ENCODE measurements around the gene TYK2.
"Not testable (repeated sequence)": the region's sequence is repeated elsewhere in the genome, so short reads cannot be mapped to it uniquely, and the experiment has no call there.

The TYK2 gene

DNA sequence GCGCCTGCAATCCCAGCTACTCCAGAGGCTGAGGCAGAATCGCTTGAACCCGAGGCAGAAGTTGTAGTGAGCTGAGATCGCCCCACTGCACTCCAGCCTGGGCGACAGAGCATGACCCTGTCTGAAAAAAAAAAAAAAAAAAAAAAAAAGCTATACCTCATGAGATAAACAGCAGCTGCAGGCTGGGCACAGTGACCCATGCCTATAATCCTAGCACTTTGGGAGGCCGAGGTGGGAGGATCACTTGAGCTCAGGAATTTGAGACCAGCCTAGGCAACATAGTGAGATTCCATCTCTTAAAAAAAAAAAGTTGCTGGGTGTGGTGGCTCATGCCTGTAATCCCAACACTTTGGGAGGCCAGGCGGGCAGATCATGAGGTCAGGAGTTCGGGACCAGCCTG is 19.0 kb upstream of the TYK2 start:
- Mint-ChIP-seq H3K36me3 (ENCODE audit: low read depth) (peaks cover 51% of the 10 kb centered on the region), H3K4me1 (peaks cover 38% of the 10 kb centered on the region)
- not testable (repeated sequence) for H3K27me3 Mint-ChIP-seq, H3K9me3 Mint-ChIP-seq, ATAC-seq, DNase-seq, H3K4me3 Mint-ChIP-seq, H3K27ac Mint-ChIP-seq

DNA sequence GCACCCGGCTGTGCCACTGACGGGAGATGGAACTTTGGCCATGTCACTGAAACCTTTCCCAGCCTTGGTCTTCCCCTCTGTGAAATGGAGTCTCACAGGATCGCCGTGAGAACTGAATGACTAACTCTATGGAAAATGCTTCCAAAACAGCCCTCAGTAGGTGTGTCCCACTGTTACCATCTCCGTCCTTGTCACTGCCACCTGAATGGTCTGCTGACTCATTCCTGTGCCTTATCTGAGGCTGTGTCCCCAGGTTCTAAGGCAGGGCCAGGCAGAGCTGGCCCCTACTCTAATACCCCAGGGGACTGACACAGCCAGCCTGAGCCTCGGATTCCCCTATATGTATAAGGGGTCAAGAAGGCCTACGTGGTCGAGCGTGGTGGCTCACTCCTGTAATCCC is 18.4 kb upstream of the TYK2 start:
- Mint-ChIP-seq H3K4me1 (peaks cover 35% of the 10 kb centered on the region), H3K4me3 (no peak overlapping the region), H3K36me3 (ENCODE audit: low read depth) (peaks cover 53% of the 10 kb centered on the region), H3K27me3 (no peaks in the 10 kb centered on the region), H3K9me3 (no peaks in the 10 kb centered on the region), H3K27ac (no peak overlapping the region)
- ATAC-seq (no peak), DNase-seq (no peak)

DNA sequence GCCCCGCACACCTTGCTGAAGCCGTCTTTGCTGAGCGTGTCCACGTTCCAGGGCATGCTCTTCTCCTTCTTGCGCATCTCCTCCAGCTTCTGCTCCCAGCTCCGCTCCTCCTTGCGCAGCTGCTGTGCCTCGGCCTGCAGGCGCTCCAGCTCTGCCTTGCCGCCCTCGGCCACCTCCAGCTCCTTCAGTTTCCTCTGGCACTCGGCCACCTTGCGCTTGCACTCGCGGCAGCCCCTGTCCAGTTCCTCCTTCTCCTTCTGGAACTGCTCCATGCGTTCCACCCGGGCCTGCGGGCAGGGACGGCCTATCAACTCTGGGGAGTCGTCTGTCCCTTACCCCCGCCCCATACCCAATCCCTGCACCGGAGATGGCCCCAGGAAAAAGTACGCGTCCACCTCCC is 15.5 kb upstream of the TYK2 start:
- Mint-ChIP-seq H3K27me3 (no peaks in the 10 kb centered on the region), H3K9me3 (no peaks in the 10 kb centered on the region), H3K4me1 (peaks cover 19% of the 10 kb centered on the region), H3K4me3 (no peak overlapping the region), H3K36me3 (ENCODE audit: low read depth) (peaks cover 42% of the 10 kb centered on the region), H3K27ac (peak overlapping the region; percentile 8)
- no peak for DNase-seq
- ATAC-seq, result no peak

DNA sequence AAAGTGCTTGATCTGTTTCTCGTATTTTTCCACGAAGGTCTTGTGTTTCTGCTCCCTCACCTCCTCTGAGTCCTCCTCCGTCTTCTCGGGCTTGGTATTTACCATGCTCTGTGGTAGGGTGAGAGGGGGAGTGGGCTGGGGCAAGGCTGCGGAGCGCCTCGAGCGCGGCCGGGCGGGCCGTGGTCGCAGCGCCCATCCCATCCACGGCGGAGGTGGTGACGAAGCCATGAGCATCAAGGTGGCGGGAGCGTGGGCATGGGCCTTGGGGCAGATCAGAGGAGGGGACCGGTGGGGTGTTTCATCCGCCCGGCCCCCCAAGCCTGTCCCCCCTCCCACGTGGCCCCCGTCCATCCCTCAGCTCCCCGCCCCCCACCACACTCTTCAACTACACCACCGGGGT is 15.1 kb upstream of the TYK2 start:
- no peaks in the 10 kb centered on the region for H3K9me3 Mint-ChIP-seq
- no peaks in the 10 kb centered on the region for H3K27me3 Mint-ChIP-seq
- no peak overlapping the region for H3K27ac Mint-ChIP-seq
- DNase-seq (no peak), ATAC-seq (no peak)
- H3K4me1 Mint-ChIP-seq, result peaks cover 14% of the 10 kb centered on the region
- peaks cover 45% of the 10 kb centered on the region for H3K36me3 Mint-ChIP-seq (ENCODE audit: low read depth)
- H3K4me3 Mint-ChIP-seq, result no peak overlapping the region

DNA sequence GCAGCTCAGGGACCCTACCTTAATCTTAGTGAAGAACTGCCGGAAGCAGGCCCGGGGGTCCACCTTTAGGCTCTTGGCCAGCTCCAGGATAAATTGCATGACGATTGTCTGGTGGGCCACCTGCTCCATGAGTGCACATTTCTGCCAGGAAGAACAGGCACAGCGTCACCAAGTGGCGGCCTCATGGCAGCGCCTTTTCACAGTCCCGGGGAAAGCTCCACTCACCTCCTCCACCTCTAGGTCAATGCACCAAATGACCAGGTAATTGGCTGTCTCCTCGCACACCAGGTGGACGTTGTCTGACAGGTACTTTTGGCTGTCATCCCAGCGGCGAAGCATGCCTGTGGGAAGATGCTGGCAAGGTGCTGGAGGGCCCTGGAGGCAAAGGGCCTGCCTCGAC is 14.6 kb upstream of the TYK2 start:
- Mint-ChIP-seq H3K4me1 (peaks cover 11% of the 10 kb centered on the region), H3K36me3 (ENCODE audit: low read depth) (peaks cover 44% of the 10 kb centered on the region), H3K27ac (no peak overlapping the region), H3K9me3 (no peaks in the 10 kb centered on the region), H3K4me3 (no peak overlapping the region), H3K27me3 (no peaks in the 10 kb centered on the region)
- no peak for DNase-seq
- ATAC-seq, result no peak

DNA sequence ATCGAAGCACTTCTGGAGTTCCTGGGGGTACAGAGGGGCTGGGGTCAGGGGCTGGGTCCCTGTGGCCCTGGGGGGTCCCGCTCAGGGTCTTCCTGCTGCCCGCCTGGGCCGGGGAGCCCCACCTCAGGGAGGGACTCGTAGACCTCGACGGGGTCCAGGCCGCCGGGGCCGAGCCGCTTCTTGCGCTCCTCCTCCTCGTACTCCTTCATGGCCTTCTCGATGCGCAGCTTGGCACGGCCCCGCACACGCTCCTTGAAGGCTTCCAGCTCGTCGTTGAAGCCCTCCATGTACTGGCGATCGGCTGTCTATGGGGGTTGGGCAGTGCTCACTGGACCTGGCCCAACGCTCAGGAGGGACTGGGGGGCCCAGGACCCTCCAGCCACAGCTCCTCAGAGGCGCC is 12.8 kb upstream of the TYK2 start:
- Mint-ChIP-seq H3K9me3 (no peaks in the 10 kb centered on the region), H3K36me3 (ENCODE audit: low read depth) (peaks cover 44% of the 10 kb centered on the region), H3K27me3 (no peaks in the 10 kb centered on the region), H3K4me3 (no peak overlapping the region), H3K27ac (no peak overlapping the region), H3K4me1 (peaks cover 7% of the 10 kb centered on the region)
- no peak for ATAC-seq
- DNase-seq, result no peak

DNA sequence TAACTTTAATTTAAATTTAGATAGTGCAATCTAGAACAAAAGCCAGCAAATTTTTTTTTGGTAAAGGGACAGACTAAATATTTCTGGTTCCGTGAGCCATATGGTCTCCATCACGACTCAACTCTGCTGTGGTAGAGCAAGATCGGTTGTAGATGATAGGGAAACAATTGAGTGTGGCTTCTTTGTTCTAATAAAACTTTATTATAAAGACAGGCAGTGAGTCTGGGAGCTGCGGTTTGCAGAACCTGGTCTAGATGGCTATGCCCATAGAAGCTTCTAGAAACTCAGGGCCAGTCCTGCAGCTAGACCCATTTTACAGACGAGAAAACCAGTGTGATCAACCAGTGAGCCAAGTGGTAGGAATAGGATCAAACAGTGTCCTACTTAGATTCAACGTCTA is 11.7 kb upstream of the TYK2 start:
- peaks cover 37% of the 10 kb centered on the region for H3K36me3 Mint-ChIP-seq (ENCODE audit: low read depth)
- DNase-seq, result no peak

DNA sequence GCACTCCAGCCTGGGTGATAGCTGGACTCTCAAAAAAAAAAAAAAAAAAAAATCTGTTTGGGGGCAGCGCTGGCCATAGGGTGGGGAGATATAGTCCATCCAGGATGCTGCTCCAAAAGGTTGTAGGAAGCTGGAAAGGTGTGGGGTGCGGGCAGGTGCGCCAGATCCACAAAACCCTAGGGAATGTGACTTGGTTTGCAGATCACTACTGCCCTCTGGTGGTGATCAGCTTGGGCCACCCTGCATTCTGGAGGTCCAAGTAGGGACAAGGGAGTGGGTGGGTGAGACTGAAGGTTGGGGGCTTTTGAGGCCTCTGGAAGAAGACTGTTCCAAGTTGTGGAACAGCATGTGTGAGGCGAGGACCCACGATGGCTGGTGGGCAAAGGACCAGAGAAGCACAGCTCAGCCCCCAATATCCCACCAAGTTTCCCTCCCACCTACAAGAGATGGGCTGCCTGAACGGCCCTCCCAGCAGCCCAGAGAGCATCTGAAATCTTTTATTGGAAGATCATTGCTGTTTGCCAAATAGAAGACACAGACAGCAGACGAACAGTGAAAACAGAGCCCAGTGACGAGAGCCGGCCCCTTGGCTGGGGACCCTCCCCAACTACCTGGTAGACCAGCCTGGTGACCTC is 10.4 kb upstream of the TYK2 start:
- peaks cover 28% of the 10 kb centered on the region for H3K36me3 Mint-ChIP-seq (ENCODE audit: low read depth)
- ATAC-seq (no peak), DNase-seq (peak; percentile 69)
- H3K27ac Mint-ChIP-seq, result peak overlapping the region; percentile 20
- H3K4me1 Mint-ChIP-seq, result peaks cover 16% of the 10 kb centered on the region
- no peaks in the 10 kb centered on the region for H3K9me3 Mint-ChIP-seq
- H3K27me3 Mint-ChIP-seq, result no peaks in the 10 kb centered on the region
- H3K4me3 Mint-ChIP-seq, result no peak overlapping the region

More for the DNA sequence above, 11.7 kb upstream of the TYK2 start:
- peaks cover 4% of the 10 kb centered on the region for H3K4me1 Mint-ChIP-seq
- H3K27ac Mint-ChIP-seq, result no peak overlapping the region
- H3K9me3 Mint-ChIP-seq, result no peaks in the 10 kb centered on the region
- no peak overlapping the region for H3K4me3 Mint-ChIP-seq
- no peak for ATAC-seq
- H3K27me3 Mint-ChIP-seq, result no peaks in the 10 kb centered on the region

DNA sequence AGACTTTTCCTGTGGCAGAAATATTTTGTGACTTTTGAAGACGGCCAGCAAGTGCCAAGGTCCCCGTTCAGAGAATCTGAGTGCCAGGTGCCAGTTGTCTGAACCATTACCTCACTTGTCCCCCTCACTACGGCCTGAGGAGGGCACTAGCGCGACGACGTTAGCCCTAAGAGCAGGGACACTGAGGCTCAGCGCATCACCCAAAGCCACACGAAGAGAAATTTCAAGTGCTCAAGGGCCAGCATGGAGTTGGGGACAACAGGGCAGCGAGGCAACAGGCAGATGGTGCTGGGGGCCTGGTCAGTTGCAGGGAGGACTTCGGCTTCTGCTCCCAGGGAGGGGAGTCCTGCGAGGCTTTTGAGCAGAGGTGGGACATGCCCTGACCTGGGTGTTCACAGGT is 9.5 kb upstream of the TYK2 start:
- no peaks in the 10 kb centered on the region for H3K27me3 Mint-ChIP-seq
- peaks cover 22% of the 10 kb centered on the region for H3K36me3 Mint-ChIP-seq (ENCODE audit: low read depth)
- peaks cover 16% of the 10 kb centered on the region for H3K4me1 Mint-ChIP-seq
- no peak overlapping the region for H3K27ac Mint-ChIP-seq
- H3K9me3 Mint-ChIP-seq, result no peaks in the 10 kb centered on the region
- DNase-seq (peak; percentile 47), ATAC-seq (peak; percentile 14)
- no peak overlapping the region for H3K4me3 Mint-ChIP-seq

DNA sequence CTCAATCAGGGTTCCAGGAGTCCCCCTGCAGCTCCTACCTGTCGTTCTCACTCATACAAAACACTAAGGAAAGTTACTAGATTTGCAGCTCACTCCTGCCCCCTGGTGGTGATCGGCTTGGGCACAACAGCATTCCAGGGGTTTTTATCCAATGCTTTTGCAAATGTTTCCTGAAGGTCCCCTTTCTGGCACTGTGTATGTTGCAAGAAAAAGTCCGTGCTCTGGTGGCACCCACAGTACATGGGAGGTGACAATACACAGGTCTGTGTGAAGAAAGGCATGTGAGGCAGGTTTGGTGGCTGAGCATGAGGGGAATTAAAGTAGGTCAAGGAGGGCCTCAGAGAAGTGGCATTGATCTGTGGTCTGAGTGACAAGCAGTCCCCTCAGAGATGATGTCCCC is 8.6 kb upstream of the TYK2 start:
- peaks cover 20% of the 10 kb centered on the region for H3K36me3 Mint-ChIP-seq (ENCODE audit: low read depth)
- H3K4me1 Mint-ChIP-seq, result peaks cover 16% of the 10 kb centered on the region
- DNase-seq (peak; percentile 91), ATAC-seq (peak; percentile 21)
- H3K9me3 Mint-ChIP-seq, result no peaks in the 10 kb centered on the region
- H3K4me3 Mint-ChIP-seq, result no peak overlapping the region
- no peaks in the 10 kb centered on the region for H3K27me3 Mint-ChIP-seq
- H3K27ac Mint-ChIP-seq, result no peak overlapping the region

DNA sequence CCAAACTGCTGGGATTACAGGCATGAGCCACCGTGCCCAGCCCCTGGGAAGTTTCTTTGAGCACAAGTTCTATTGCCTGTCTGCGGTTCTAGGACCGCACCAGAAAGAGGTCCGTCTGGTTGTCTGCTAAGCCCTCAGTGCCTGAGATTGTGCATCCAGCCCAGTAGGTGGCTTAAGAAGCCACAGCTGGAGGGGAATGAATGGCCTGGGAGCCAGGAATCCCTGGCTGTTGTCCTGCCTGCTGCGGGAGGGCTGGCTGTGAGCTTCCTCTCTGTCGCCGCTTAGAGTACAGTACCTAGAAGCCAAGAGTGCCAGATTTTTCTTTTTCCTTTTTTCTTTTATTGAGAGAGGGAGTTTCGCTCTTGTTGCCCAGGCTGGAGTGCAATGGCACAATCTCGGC is 4.2 kb upstream of the TYK2 start:
- H3K9me3 Mint-ChIP-seq, result no peaks in the 10 kb centered on the region
- peaks cover 5% of the 10 kb centered on the region for H3K36me3 Mint-ChIP-seq (ENCODE audit: low read depth)
- no peak for ATAC-seq
- peaks cover 4% of the 10 kb centered on the region for H3K27me3 Mint-ChIP-seq
- H3K4me3 Mint-ChIP-seq, result no peak overlapping the region
- H3K27ac Mint-ChIP-seq, result no peak overlapping the region
- DNase-seq, result no peak
- peaks cover 31% of the 10 kb centered on the region for H3K4me1 Mint-ChIP-seq

DNA sequence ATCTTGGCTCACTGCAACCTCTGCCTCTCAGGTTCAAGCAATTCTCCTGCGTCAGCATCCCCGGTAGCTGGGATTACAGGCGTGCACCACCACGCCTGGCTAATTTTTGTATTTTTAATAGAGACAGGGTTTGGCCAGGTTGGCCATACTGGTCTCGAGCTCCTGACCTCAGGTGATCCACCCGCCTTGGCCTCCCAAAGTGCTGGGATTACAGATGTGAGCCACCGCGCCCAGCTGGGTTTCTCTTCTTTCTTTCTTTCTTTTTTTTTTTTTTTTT is 2.8 kb upstream of the TYK2 start:
- H3K36me3 Mint-ChIP-seq (ENCODE audit: low read depth); DNase-seq; ATAC-seq; H3K27ac Mint-ChIP-seq; H3K9me3 Mint-ChIP-seq; H3K27me3 Mint-ChIP-seq; H3K4me3 Mint-ChIP-seq: not testable (repeated sequence)
- peaks cover 36% of the 10 kb centered on the region for H3K4me1 Mint-ChIP-seq

DNA sequence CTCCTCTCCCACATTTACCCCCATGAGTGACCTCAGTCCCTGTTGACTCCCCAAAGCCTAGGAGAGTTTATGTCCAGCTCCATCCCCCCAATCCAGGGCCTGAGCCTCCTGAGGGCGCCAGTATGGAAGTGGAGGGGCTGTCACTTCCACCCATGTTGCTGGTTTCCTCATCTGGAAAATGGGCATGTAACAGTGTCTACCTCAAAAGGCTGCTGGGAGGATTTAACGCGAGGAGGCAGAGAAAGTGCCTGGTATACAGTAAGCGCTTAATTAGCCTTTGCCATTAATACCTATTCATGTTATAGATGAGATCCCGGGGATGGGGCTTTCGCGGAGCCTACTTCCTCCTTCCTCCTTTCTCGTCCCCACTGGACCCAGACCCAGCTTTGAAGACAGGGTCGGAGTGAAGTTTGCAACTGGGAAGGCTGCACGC is 476 bp downstream of the TYK2 start:
- no peak for DNase-seq

DNA sequence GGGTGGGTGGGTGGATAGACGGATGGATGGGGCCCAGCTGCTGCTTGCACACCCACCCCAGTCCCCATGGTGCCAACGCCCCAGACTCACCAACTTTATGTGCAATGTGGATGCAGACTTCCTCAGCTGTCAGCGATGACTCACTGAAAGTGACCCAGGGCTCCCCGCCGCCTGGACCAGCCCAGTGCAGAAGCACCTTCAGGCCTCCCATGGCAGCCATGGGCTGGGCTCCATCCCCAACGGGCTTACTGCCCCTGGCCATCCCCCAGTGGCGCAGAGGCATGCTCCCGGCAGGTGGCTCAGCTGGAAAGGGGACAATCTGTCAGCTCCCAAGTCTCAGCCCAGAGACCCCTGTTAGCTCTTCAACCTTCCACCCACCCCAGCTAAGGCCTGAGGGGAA is 2.2 kb downstream of the TYK2 start:
- H3K4me1 Mint-ChIP-seq, result peaks cover 25% of the 10 kb centered on the region
- ATAC-seq (no peak), DNase-seq (no peak)
- no peak overlapping the region for H3K4me3 Mint-ChIP-seq
- peaks cover 24% of the 10 kb centered on the region for H3K36me3 Mint-ChIP-seq (ENCODE audit: low read depth)
- H3K27ac Mint-ChIP-seq, result no peak overlapping the region
- peaks cover 4% of the 10 kb centered on the region for H3K27me3 Mint-ChIP-seq
- H3K9me3 Mint-ChIP-seq, result no peaks in the 10 kb centered on the region

More for the DNA sequence above, 476 bp downstream of the TYK2 start:
- peaks cover 4% of the 10 kb centered on the region for H3K27me3 Mint-ChIP-seq
- peak overlapping the region; percentile 95 for H3K27ac Mint-ChIP-seq
- peak overlapping the region; percentile 93 for H3K4me3 Mint-ChIP-seq
- H3K36me3 Mint-ChIP-seq (ENCODE audit: low read depth), result peaks cover 18% of the 10 kb centered on the region
- ATAC-seq, result no peak
- H3K4me1 Mint-ChIP-seq, result peaks cover 22% of the 10 kb centered on the region
- no peaks in the 10 kb centered on the region for H3K9me3 Mint-ChIP-seq

DNA sequence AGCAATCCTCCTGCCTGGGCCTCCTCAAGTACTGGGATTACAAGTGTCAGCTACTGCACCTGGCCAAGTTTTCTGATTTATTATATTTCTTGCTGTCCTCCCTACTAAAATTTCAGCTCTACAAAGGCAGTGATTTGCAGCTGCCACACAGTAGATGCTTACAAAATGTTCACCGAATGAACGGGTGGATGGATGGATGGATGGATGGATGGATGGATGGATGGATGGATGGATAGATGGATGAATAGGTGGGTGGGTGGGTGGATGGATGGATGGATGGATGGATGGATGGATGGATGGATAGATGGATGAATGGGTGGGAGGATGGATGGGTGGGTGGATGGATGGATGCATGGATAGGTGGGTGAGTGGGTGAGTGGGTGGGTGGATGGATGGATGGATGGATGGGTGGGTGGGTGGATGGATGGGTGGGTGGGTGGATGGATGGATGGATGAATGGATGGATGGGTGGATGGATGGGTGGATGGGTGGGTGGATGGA is 3.2 kb downstream of the TYK2 start:
- not testable (repeated sequence) for ATAC-seq, H3K27me3 Mint-ChIP-seq, H3K4me3 Mint-ChIP-seq, H3K27ac Mint-ChIP-seq, H3K9me3 Mint-ChIP-seq, DNase-seq
- Mint-ChIP-seq H3K36me3 (ENCODE audit: low read depth) (peaks cover 24% of the 10 kb centered on the region), H3K4me1 (peaks cover 25% of the 10 kb centered on the region)

DNA sequence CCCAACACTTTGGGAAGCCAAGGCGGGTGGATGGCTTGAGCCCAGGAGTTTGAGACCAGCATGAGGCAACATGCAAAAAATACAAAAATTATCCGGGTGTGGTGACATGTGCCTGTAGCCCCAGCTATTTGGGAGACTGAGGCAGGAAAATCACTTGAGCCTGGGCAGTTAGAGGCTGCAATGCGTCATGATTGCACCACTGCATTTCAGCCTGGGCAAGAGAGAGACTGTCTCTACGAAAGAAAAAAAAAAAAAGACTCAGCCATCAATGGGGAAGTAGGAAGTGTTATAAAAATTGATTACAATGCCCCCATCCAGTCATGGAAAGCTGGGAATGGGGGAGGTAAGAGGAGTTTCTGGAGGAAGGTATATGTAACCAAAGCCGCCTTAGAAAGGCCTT is 5.4 kb downstream of the TYK2 start:
- Mint-ChIP-seq H3K4me1 (peaks cover 14% of the 10 kb centered on the region), H3K27me3 (no peaks in the 10 kb centered on the region), H3K36me3 (ENCODE audit: low read depth) (peaks cover 24% of the 10 kb centered on the region), H3K4me3 (no peak overlapping the region), H3K9me3 (no peaks in the 10 kb centered on the region), H3K27ac (no peak overlapping the region)
- no peak for ATAC-seq
- no peak for DNase-seq
